NCI-H2196 treated with DMSO at 0.1 percent for 48 hours (cell line): ENCODE data around the gene CAMKK1.
"Not testable (repeated sequence)": the region's sequence is repeated elsewhere in the genome, so short reads cannot be mapped to it uniquely, and the experiment has no call there.

ENCODE experiments used
- DNase-seq: peaks from one replicate; lab custom pipeline; 2025; ENCODE audit not compliant: unreplicated experiment; lab: John Stamatoyannopoulos, UW

CAMKK1 gene

DNA sequence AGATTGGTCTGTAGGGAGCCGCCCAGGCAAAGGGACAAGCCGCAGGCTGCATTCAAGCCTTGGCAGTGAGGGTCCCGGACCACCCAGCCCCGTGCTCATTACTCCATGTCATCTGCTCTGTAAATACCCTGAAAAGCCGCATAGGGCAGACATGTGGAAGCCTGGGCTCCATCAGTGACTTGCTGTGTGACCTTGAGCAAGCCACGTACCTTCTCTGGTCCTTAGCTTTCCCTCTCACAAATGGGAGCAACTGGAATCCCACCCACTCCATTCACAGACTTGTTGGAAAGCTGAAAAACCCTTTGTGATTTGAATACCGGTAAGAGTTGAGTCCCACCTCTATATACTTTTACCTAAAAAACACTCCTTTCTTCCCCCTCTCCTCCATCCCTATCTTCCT is 11.9 kb downstream of the CAMKK1 start:
- no peak for DNase-seq

GRCh38 chr17:3879591-3880417 is 13.0 kb downstream of the CAMKK1 start:
- no peak for DNase-seq

DNA sequence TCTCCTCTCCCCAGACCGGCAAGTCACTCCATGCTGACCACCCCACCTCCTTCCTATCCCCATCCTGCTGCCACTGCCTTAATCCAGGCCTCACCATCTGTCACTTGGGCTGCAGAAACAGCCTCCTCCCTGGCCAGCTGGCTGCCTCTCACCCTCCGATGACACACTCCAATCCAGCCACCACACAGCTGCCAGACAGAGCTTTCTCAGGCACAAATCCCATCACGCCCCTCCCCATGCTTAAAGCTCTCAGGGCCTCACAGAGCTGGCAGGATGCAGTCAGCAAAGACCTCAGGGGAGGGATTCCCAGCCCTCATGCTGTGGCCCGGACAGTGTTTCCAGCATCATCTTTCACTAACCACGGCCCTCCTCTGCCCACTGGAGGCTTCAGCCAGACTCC is 13.7 kb downstream of the CAMKK1 start:
- DNase-seq: no peak

- no peak for DNase-seq
Measured at GRCh38 chr17:3877220-3877619, 15.6 kb downstream of the CAMKK1 start.

DNA sequence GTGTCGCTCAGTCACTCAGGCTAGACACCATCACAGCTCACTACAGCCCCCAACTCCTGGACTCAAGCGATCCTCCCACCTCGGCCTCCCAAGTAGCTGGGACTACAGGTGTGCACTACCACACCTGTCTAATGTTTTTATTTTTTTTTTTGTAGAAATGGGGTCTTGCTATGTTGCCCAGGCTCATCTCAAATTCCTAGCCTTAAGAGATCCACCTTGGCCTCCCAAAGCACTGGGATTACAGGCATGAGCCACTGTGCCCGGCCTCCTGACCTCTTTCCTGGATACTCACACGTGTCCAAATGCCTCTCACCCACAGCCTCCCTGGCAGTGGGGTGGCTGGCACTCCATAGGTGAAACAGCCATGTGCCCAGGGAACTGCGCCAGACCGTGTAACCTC is 17.5 kb downstream of the CAMKK1 start:
- no peak for DNase-seq

- DNase-seq: no peak
Measured at GRCh38 chr17:3873862-3874261, 19.0 kb downstream of the CAMKK1 start.

- no peak for DNase-seq
Measured at GRCh38 chr17:3870871-3871306, 22.0 kb downstream of the CAMKK1 start.

DNA sequence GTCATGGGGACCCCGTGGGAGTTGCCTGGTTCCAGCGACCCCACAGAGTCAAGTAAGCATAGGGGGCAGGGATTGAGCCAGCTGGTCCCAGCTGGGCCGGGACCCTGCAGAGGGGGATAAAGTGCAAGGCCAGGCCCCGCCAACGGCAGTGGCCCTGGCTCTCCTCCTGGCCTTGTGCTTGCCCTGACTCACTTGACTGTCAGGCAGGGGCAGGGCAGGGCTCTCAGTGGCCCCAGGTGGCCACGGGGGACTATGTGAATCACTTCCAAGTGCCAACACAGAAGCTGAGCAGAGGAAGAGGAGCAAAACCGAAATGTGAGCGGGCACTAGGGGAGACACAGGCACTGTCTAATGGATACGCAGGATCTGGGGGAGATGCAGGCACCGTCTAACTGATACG is 25.2 kb downstream of the CAMKK1 start:
- DNase-seq: no peak

DNA sequence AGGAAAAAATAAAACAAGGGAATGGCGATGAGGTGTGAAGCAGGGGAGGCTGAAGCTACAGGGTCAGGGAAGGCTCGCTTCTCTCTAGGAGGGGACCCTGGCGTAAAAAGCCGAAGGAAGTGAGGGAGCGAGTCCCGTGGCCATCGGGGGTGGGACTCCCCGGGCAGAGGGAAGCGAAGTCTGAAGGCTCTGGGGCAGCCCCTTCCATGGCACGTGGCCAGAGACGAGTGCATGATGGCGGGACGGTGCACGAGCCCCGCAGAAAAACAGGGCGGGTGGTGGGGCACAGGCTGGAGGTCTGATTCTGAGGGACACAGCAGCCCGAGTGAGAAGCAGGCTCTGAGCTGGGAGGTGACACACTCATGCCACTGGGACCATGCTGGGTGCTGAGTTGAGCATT is 25.7 kb downstream of the CAMKK1 start:
- DNase-seq: no peak

- no peak for DNase-seq
Measured at GRCh38 chr17:3866276-3866675, 26.6 kb downstream of the CAMKK1 start.

GRCh38 chr17:3865176-3865575 is 27.7 kb downstream of the CAMKK1 start:
- no peak for DNase-seq

DNA sequence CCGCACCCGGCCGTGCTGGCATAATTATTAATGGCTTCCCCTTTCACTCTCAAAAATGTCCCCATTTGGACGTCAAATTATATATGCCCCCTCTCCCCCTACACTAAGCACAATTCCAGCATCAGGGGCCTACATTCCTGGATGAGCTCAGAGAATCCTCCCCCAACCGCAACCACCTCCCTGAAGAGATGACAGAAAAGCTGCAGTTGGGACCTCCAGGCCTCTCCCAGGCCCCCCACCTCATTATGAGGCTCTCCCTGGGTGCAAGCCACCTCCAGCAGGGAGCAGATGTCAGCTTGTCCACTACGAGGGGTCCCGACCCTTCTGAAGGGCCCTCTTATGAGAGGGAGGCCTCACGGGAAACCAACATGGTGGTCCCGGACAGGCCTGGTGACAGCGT is 28.3 kb downstream of the CAMKK1 start:
- DNase-seq: no peak

DNA sequence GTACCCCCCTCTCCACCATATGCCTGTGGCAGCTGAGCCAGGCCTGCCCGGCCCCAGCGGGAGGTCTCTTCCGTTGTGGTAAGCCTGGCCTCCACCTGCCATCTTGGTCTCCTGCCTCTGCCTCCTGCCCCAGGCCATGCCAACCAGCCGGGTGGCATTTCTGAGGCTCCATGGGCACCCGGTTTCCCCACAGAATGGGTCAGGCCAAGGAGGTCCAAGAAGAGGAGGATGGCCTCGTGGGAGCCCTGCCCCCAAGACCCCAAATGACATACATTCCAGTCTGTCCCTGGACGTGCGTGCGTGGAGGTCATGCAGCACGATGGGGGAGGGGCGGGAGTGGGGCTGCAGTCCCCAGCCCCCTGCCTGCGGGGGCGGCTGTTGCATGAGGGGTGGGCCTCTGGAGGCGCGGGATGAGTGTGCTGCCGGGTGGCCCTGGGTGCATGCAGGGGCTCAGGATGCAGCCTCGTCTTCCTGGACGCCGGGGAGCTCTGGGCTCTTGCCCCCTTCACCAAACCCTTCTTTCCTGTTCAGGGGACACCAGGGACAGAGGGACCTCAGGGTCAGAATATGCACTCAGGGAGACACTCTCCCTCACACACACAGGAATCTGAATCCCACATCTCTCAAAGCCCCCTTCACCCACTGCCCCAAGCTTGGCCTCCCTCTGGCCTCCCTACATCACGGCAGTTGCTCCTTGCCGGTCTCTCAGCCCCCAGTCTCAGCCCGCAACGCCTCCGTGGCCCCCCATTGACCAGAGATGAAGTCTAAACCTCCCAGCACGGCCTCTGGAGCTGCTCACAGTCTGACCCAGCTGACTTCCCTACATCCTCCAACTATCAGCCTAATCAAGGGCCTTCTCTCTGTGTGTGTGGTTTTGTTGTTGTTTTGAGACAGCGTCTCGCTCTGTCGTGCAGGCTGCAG is 30.8 kb downstream of the CAMKK1 start:
- no peak for DNase-seq

DNA sequence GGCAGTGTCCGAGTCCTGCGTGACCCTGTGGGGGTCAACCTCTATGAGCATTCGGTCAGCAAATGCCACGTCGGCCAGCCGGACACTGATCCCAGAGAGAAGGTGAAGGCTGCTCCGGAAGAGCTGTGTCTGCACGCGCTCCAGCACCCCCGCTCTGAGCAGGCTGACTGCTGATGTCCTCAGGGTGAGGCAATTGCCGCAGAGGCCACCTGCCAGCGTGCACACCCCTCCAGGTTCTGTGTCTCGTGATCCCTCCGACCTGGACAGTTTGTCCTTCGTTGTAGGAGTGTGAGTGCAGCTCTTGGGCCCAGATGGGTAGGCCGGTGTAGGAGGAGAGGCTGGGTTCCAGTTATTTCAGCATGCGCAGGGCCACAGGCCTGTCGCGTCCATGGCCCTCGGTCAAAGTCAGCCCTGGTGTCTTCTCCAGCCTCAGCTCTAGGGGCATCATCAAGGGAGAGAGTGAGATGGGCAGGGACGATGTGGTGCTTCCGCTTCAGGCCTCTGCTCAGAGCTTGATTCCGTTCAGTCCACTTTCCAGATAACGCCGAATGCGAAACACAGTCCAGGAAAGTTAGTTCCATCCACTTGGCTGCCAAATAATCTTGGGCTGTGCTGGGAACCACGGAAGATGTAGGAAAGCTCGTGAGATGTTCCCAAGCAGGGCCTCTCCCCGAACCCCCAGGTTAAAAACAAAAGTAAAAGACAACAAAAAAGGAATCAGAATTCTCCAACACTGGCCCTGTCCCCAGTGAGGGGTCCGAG is 31.7 kb downstream of the CAMKK1 start:
- DNase-seq: no peak

- no peak for DNase-seq
Measured at GRCh38 chr17:3859940-3860339, 32.9 kb downstream of the CAMKK1 start.

- DNase-seq: no peak
Measured at GRCh38 chr17:3857261-3858105, 35.4 kb downstream of the CAMKK1 start.

GRCh38 chr17:3854204-3854603 is 38.6 kb downstream of the CAMKK1 start:
- DNase-seq: not testable (repeated sequence)

DNA sequence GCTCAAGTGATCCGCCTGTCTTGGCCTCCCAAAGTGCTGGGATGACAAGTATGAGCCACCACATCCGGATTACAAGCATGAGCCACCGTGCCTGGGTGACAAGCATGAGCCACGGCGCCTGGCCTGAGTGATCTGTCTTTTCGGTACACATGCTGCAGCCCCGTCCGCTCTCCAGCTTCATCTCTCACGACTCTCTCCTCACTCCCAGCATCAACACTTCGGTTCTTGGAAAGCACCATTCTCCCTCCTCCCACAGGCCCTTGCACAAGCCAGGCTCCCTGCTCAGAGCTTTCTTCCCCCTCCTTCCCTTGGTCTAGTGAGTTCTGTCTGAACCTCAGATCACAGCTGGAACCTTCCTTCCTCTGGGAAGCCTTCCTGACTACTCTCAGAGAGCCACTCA is 40.3 kb downstream of the CAMKK1 start:
- DNase-seq: no peak

GRCh38 chr17:3851461-3852100 is 41.3 kb downstream of the CAMKK1 start:
- DNase-seq: no peak
